Naive thymus-derived CD4-positive, alpha-beta T cell (primary cell): ENCODE results near the gene MFAP4. TPM values are rescaled to one million over a fixed set of nuclear protein-coding genes. Genes with fewer than 3 reads are reported as not detected.

Experiments
- ATAC-seq: fragments of 150-1000 bp; cut with Tn5 transposase; 2 replicates; pipeline ENCODE4 v1.10.0; 2021; ENCODE audit warnings: mild to moderate bottlenecking, moderate library complexity
- CTCF ChIA-PET: fragments of 350-600 bp; sonication (Branson Sonifier 250); formaldehyde crosslinking; loops from one replicate; lab custom pipeline; 2021; ENCODE audit warnings: antibody characterized with exemption; lab: Charles Lee
- POLR2A ChIA-PET: fragments of 350-600 bp; sonication (Branson Sonifier 250); formaldehyde crosslinking; loops from one replicate; lab custom pipeline; 2021; ENCODE audit warnings: antibody characterized with exemption, inconsistent platforms; lab: Charles Lee
- DNase-seq, 9 donors: peaks; one replicate each; pipeline versions ENCODE4 v3.0.0 to v3.0.0-alpha.2; 2020 to 2022; ENCODE audit warnings: mixed read lengths in 1 of 9
- H3K27ac ChIP-seq: one replicate; pipeline ENCODE4 v1.7.0; 2013; ENCODE audit warnings: mild to moderate bottlenecking, low read depth, low read length, moderate library complexity
- H3K27me3 ChIP-seq, 2 donors: one replicate each; pipeline ENCODE4 v1.7.0; 2013; ENCODE audit warnings: low read length in 2 of 2, mild to moderate bottlenecking in 2 of 2, moderate library complexity in 2 of 2; ENCODE audit not compliant: control insufficient read depth in 2 of 2, insufficient read depth in 2 of 2
- H3K36me3 ChIP-seq, 3 experiments: 1 replicate in 2 of 3; 2 replicates in 1 of 3; pipeline ENCODE4 v1.7.0; 2013; ENCODE audit warnings: low read length in 3 of 3, mild to moderate bottlenecking in 3 of 3, moderate library complexity in 1 of 3; ENCODE audit not compliant: insufficient read depth in 3 of 3, control insufficient read depth in 2 of 3
- H3K4me1 ChIP-seq, 2 donors: one replicate each; pipeline ENCODE4 v1.7.0; 2013; ENCODE audit warnings: low read length in 2 of 2, mild to moderate bottlenecking in 2 of 2, moderate library complexity in 1 of 2; ENCODE audit not compliant: control insufficient read depth in 2 of 2, insufficient read depth in 2 of 2
- H3K4me3 ChIP-seq: 2 replicates; pipeline ENCODE4 v1.7.0; 2013; ENCODE audit warnings: mild to moderate bottlenecking, low read length
- H3K9me3 ChIP-seq, 3 experiments: 1 replicate in 2 of 3; 2 replicates in 1 of 3; pipeline ENCODE4 v1.7.0; 2013; ENCODE audit warnings: low read length in 3 of 3; ENCODE audit not compliant: control insufficient read depth in 2 of 3
- H3K27ac Mint-ChIP-seq, 9 donors: one replicate each; pipeline ENCODE4 v1.8.0; 2020 to 2022; ENCODE audit warnings: mixed read lengths in 9 of 9, mild to moderate bottlenecking in 8 of 9, moderate library complexity in 5 of 9, inconsistent platforms in 2 of 9
- H3K27me3 Mint-ChIP-seq, 5 donors: one replicate each; pipeline ENCODE4 v1.8.0; 2021 to 2022; ENCODE audit warnings: mixed read lengths in 5 of 5, mild to moderate bottlenecking in 1 of 5
- H3K36me3 Mint-ChIP-seq, 5 donors: one replicate each; pipeline ENCODE4 v1.8.0; 2020 to 2022; ENCODE audit warnings: mixed read lengths in 5 of 5, mild to moderate bottlenecking in 3 of 5, inconsistent platforms in 1 of 5
- H3K4me1 Mint-ChIP-seq, 7 donors: one replicate each; pipeline ENCODE4 v1.8.0; 2020 to 2022; ENCODE audit warnings: mixed read lengths in 7 of 7, mild to moderate bottlenecking in 3 of 7, inconsistent platforms in 1 of 7
- H3K4me3 Mint-ChIP-seq, 10 donors: one replicate each; pipeline ENCODE4 v1.8.0; 2020 to 2022; ENCODE audit warnings: mild to moderate bottlenecking in 10 of 10, mixed read lengths in 10 of 10, moderate library complexity in 6 of 10, inconsistent platforms in 2 of 10
- H3K9me3 Mint-ChIP-seq, 11 donors: one replicate each; pipeline ENCODE4 v1.8.0; 2020 to 2022; ENCODE audit warnings: mixed read lengths in 11 of 11, mild to moderate bottlenecking in 4 of 11, inconsistent platforms in 1 of 11, moderate library complexity in 1 of 11
- intact Hi-C, 2 donors: fragments of 100-400 bp; cut with micrococcal nuclease; formaldehyde crosslinking; loops; one replicate each; pipeline ENCODE4 v1.15.1; 2023
- polyA plus RNA-seq, 2 donors: library from polyadenylated mRNA; unstranded; fragments of 300-500 nt; fragmentation: Illumina TruSeq; gene quantifications; one replicate each; pipeline ENCODE4 v1.2.3, GENCODE V29; 2021
- total RNA-seq, 6 experiments: library from RNA in 5 of 6; stranded (reverse) in 5 of 6; gene quantifications; 1 replicate in 5 of 6; 2 replicates in 1 of 6; pipeline ENCODE4 v1.2.3 and lab custom pipeline; 2021 to 2026

MFAP4 gene
- total RNA-seq: not detected
- not detected for polyA plus RNA-seq
- not detected for total RNA-seq (lab: John Stamatoyannopoulos, UW)

DNA sequence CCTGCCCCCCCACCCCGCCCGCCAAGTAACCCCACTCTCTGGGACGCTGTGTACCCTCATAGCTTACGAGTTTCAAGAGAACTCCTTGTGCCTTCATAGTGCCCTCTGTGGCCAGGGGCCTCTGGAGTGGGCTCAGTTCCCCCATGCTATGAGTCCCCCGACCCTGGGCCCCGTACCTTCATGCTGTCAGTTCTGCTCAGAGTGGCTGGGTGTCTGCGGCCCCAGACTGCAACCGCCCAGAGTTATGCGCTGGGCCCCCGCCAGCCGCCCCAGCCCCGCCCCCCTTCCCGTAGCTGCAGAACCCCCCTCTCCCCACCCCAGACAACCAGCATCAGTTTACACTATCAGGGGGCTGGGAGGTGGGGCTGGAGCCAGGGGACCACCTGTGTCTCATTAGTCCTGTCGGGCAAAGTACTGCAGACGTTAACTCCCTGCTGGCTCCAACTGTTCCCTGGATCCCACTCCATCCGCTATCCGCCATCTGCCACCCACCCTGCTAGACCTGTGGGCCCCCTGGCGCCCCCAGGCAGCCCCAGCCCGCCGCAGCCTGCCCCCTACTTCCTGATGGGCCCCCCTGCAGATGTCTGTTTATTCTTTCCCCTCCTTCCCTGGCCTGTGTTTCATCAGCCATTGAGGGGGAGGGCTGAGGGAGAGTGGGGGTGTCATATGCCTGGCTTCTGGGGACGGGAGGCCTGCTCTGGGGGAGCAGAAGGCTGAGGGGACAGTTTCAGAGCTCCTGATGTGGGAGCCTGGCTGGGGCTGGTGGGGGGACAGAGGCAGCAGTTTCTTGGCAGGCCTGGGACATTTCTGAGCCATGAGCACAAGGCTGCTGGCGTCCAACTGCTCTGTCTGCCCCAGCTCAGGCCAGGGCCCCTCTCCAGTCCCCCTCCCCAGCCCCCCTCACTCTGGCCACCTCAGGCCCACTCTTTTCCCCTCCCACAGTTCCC lies at the start of gene MFAP4:
Gene MFAP4, minus strand, starts transcription at position 217 of the 947 bp plus-strand sequence. Its CDS starts 35 bp downstream, at position 182.
- peaks cover 0 to 16% (median 0%) of the 10 kb centered on the region in 5 donors for H3K36me3 Mint-ChIP-seq
- ATAC-seq (no peak), DNase-seq (no peak)
- H3K27ac ChIP-seq: no peak within 1 kb of the TSS
- H3K9me3 Mint-ChIP-seq: no peaks in the 10 kb centered on the region
- H3K9me3 ChIP-seq: no peaks in the 10 kb centered on the region
- peak within 1 kb of the TSS in 1 of 10 donors; percentile 50 for H3K4me3 Mint-ChIP-seq
- no peak within 1 kb of the TSS for H3K4me3 ChIP-seq
- H3K27me3 Mint-ChIP-seq: peaks cover 0 to 20% (median 0%) of the 10 kb centered on the region in 5 donors
- H3K4me1 Mint-ChIP-seq: peaks cover 0 to 13% (median 5%) of the 10 kb centered on the region in 7 donors
- H3K4me1 ChIP-seq: no peaks in the 10 kb centered on the region
- H3K27ac Mint-ChIP-seq: peak within 1 kb of the TSS in 1 of 9 donors; percentile 33
- peaks cover 0 to 25% (median 0%) of the 10 kb centered on the region in 3 experiments for H3K36me3 ChIP-seq
- CTCF ChIA-PET: no interaction called here
- no peaks in the 10 kb centered on the region for H3K27me3 ChIP-seq
- POLR2A ChIA-PET: no interaction called here
- intact Hi-C loops: no loop called here

DNA sequence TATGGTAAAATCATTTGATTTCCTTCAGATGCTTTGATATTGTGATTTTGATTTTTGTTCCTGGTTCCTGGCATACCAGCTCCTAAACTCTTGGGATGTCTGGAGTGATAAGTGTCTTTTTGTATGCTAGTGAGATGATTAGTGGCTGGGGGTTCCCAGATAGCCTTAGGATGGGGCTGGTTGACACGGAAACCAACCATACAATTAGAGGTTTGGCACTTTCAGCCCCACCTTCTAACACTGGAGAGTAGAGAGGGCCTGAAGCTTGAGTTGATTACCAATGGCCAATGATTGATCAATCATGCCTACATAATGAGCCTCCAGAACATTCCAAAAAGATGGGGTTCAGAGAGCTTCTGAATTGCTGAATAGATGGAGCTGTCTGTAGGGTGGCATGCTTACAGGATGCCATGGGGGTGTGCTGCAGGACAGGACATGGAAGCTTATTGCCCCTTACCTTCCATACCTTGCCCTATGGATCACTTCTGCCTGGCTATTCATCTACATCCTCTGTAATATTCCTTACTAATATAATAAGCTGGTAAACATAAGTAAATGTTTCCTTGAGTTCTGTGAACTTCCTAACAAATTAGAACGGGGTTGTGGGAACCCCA lies 46.8 kb upstream of the MFAP4 start:
- Histone ChIP-seq H3K4me3 (no peak overlapping the region), H3K4me1 (no peaks in the 10 kb centered on the region), H3K9me3 (no peaks in the 10 kb centered on the region), H3K27me3 (no peaks in the 10 kb centered on the region), H3K27ac (no peak overlapping the region), H3K36me3 (no peaks in the 10 kb centered on the region)
- Mint-ChIP-seq H3K4me1 (no peaks in the 10 kb centered on the region), H3K27ac (peak overlapping the region in 1 of 9 donors; percentile 17), H3K36me3 (no peaks in the 10 kb centered on the region), H3K4me3 (no peak overlapping the region), H3K9me3 (no peaks in the 10 kb centered on the region), H3K27me3 (peaks cover 0 to 39% (median 0%) of the 10 kb centered on the region in 5 donors)
- POLR2A ChIA-PET: no interaction called here
- intact Hi-C loops: no loop called here
- ATAC-seq: no peak
- DNase-seq: no peak
- CTCF ChIA-PET: interaction anchor here (0.7 to 1.6 kb wide), 2 partner anchors 14 to 329 kb away, joined by 3 to 7 read pairs; no protein-coding TSS in a partner anchor

DNA sequence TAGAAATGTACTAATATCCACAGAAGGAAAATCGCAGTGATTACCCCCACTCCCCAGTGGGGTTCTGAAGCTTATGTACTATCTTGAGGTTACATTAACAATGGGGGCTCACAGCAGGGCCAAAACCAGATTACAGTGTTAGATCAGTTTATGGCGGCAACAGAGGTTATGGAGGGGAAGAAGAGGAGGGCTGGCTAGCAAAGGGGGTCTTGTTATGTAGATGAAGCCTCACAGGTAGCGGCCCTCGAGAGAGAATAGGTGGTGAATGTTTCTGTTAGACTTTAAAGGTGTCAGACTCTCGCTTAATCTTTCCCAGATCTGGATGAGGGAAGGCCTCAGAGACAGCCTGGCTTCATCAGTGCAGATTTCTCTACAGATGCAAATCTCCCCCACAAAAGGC lies 46.3 kb upstream of the MFAP4 start:
- H3K27me3 Mint-ChIP-seq: peaks cover 0 to 33% (median 0%) of the 10 kb centered on the region in 5 donors
- intact Hi-C loops: no loop called here
- H3K4me1 ChIP-seq: no peaks in the 10 kb centered on the region
- no peak for ATAC-seq
- ChIA-PET CTCF (interaction anchor here (0.7 to 1.6 kb wide), 2 partner anchors 14 to 329 kb away, joined by 3 to 7 read pairs; no protein-coding TSS in a partner anchor), POLR2A (no interaction called here)
- no peak overlapping the region for H3K4me3 Mint-ChIP-seq
- peak overlapping the region in 1 of 9 donors; percentile 51 for H3K27ac Mint-ChIP-seq
- no peak overlapping the region for H3K27ac ChIP-seq
- H3K9me3 ChIP-seq: no peaks in the 10 kb centered on the region
- H3K4me1 Mint-ChIP-seq: no peaks in the 10 kb centered on the region
- no peaks in the 10 kb centered on the region for H3K36me3 ChIP-seq
- H3K9me3 Mint-ChIP-seq: no peaks in the 10 kb centered on the region
- H3K36me3 Mint-ChIP-seq: no peaks in the 10 kb centered on the region
- H3K4me3 ChIP-seq: no peak overlapping the region
- no peaks in the 10 kb centered on the region for H3K27me3 ChIP-seq
- no peak for DNase-seq

DNA sequence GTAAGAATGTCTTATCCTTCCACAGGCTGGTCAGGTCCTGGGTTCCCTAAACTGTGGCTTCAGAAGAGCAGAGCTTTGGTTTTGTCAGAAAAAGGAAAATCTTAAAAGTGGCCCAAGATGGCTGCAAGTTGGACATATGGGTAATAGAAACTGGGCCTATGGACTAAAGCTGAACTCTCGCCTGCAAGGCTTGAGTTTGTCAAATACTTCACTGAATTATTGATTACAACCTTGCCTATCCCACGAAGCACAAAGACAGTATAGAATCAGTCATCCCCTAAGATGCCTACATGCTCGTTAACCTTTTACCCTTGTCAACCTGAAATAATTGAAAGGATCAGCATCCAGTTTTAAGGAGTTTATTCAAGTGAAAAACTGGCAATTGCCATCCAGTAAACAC lies 44.7 kb upstream of the MFAP4 start:
- H3K4me3 Mint-ChIP-seq: no peak overlapping the region
- intact Hi-C loops: no loop called here
- DNase-seq (no peak), ATAC-seq (no peak)
- Histone ChIP-seq H3K27ac (no peak overlapping the region), H3K4me3 (no peak overlapping the region), H3K27me3 (no peaks in the 10 kb centered on the region), H3K9me3 (no peaks in the 10 kb centered on the region), H3K36me3 (no peaks in the 10 kb centered on the region), H3K4me1 (no peaks in the 10 kb centered on the region)
- no peaks in the 10 kb centered on the region for H3K4me1 Mint-ChIP-seq
- no peaks in the 10 kb centered on the region for H3K36me3 Mint-ChIP-seq
- ChIA-PET POLR2A (no interaction called here), CTCF (no interaction called here)
- H3K27me3 Mint-ChIP-seq: peaks cover 0 to 28% (median 0%) of the 10 kb centered on the region in 5 donors
- H3K9me3 Mint-ChIP-seq: no peaks in the 10 kb centered on the region
- H3K27ac Mint-ChIP-seq: no peak overlapping the region

GRCh38 chr17:19426631-19427030 lies 39.6 kb upstream of the MFAP4 start:
- no peaks in the 10 kb centered on the region for H3K36me3 Mint-ChIP-seq
- no peaks in the 10 kb centered on the region for H3K9me3 ChIP-seq
- no peak overlapping the region for H3K4me3 Mint-ChIP-seq
- H3K36me3 ChIP-seq: no peaks in the 10 kb centered on the region
- H3K27ac ChIP-seq: no peak overlapping the region
- ATAC-seq: no peak
- no peaks in the 10 kb centered on the region for H3K4me1 ChIP-seq
- H3K27me3 Mint-ChIP-seq: peaks cover 0 to 18% (median 0%) of the 10 kb centered on the region in 5 donors
- POLR2A ChIA-PET: no interaction called here
- CTCF ChIA-PET: no interaction called here
- no peaks in the 10 kb centered on the region for H3K9me3 Mint-ChIP-seq
- H3K4me3 ChIP-seq: no peak overlapping the region
- H3K27ac Mint-ChIP-seq: no peak overlapping the region
- no peaks in the 10 kb centered on the region for H3K27me3 ChIP-seq
- intact Hi-C loops: no loop called here
- no peaks in the 10 kb centered on the region for H3K4me1 Mint-ChIP-seq
- DNase-seq: no peak

DNA sequence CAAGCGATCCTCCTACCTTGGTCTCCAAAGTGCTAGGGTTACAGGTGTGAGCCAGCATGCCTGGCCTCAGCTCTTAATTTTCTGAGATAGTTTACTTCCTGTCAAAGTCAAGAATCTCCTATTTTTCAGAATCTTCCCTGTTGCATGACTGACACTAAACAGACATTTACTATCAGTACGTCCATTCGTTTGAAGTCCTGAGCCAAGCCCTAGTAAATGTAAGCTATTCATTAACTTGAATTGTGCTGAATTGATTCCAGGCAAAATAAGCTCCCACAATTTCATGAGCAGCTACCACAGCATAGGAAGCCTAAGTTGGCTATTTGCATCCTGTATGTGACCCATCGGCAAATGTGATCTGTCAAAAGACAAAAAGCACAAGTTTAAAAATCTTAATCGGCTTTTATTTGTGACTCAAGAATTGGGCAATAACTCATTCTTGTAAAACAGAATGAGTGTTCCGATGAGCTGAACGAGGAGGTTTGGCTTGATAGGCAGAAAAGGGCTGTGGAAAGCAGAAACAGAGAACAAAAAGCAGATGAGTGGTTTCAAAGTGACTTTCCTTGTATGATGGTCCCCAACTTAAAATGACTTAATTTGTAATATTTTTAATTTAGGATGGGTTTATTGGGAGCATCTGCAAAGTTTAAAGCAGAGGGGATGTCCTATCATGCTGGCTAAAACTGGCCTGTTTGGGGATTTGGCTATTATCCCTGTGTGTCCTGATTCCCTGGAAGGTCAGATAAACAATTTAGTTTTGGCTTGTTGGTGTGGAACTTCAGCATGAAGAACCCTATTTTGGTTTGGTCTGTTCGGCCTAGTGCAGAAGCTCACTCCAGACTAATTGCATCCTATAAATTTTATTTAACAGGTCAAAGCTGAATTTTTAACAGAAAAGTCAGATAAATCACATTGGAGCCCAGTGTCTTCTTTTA lies 38.2 kb upstream of the MFAP4 start:
- no peak overlapping the region for H3K27ac Mint-ChIP-seq
- H3K36me3 Mint-ChIP-seq: no peaks in the 10 kb centered on the region
- no peak for ATAC-seq
- Histone ChIP-seq H3K4me1 (no peaks in the 10 kb centered on the region), H3K4me3 (no peak overlapping the region), H3K27me3 (no peaks in the 10 kb centered on the region), H3K36me3 (no peaks in the 10 kb centered on the region), H3K9me3 (no peaks in the 10 kb centered on the region), H3K27ac (no peak overlapping the region)
- intact Hi-C loops: no loop called here
- CTCF ChIA-PET: interaction anchor here (0.7 kb wide), 1 partner anchor 24 kb away, joined by 4 read pairs; no protein-coding TSS in a partner anchor
- no peak overlapping the region for H3K4me3 Mint-ChIP-seq
- H3K27me3 Mint-ChIP-seq: peaks cover 0 to 18% (median 0%) of the 10 kb centered on the region in 5 donors
- H3K4me1 Mint-ChIP-seq: no peaks in the 10 kb centered on the region
- POLR2A ChIA-PET: no interaction called here
- no peaks in the 10 kb centered on the region for H3K9me3 Mint-ChIP-seq
- no peak for DNase-seq
